ENCODE results near the gene HIVEP1. TPM values are rescaled to one million over a fixed set of nuclear protein-coding genes. Genes with fewer than 3 reads are reported as not detected.

HIVEP1 gene
- total RNA-seq, 1 experiment from 2014 or later: 11.1 TPM

- Histone ChIP-seq H3K36me3 (no peaks in the 10 kb centered on the region; the same call in 1 of the 2 replicates), H3K4me3 (no peak overlapping the region), H3K27ac (no peak overlapping the region), H3K4me1 (no peaks in the 10 kb centered on the region), H3K9me3 (replicated peaks) (no peaks in the 10 kb centered on the region), H3K27me3 (no peaks in the 10 kb centered on the region)
- no peak for DNase-seq
These were observed 10.4 kb downstream of the HIVEP1 start for GRCh38 chr6:12022481-12022880.

DNA sequence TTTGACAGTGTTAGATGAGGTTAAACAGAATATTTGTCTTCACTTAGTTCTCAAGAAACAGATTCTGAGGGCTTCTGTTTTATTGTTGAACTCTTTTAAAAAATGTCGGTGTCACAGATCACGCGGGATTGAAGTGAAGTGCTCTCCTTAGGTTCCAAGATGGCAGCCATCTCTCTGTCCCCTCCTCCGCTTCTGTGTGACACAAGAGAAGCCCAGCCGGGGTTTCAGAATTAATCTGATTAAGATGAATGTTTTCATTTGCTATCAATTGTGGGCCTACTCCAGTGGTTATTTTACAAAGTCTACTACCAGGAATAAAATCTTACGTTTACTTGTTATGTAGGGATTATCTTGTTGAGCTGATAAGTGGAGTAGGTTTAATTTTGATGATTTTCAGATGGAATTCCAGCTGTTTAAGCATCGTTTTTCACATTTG, 10.9 kb downstream of the HIVEP1 start:
- H3K4me1 ChIP-seq: no peaks in the 10 kb centered on the region
- no peak overlapping the region for H3K4me3 ChIP-seq
- H3K9me3 ChIP-seq (replicated peaks): no peaks in the 10 kb centered on the region
- H3K27me3 ChIP-seq: no peaks in the 10 kb centered on the region
- peaks cover 2% of the 10 kb centered on the region; the same call in 1 of the 2 replicates for H3K36me3 ChIP-seq
- no peak for DNase-seq
- H3K27ac ChIP-seq: no peak overlapping the region

GRCh38 chr6:12024216-12024615, 12.1 kb downstream of the HIVEP1 start:
- no peak overlapping the region for H3K27ac ChIP-seq
- DNase-seq: no peak
- no peak overlapping the region for H3K4me3 ChIP-seq
- H3K36me3 ChIP-seq: peaks cover 2% of the 10 kb centered on the region; the same call in 1 of the 2 replicates
- H3K9me3 ChIP-seq (replicated peaks): no peaks in the 10 kb centered on the region
- no peaks in the 10 kb centered on the region for H3K27me3 ChIP-seq
- H3K4me1 ChIP-seq: no peaks in the 10 kb centered on the region

- no peaks in the 10 kb centered on the region for H3K4me1 ChIP-seq
- H3K27me3 ChIP-seq: no peaks in the 10 kb centered on the region
- H3K9me3 ChIP-seq (replicated peaks): no peaks in the 10 kb centered on the region
- no peak overlapping the region for H3K4me3 ChIP-seq
- no peak overlapping the region for H3K27ac ChIP-seq
- peaks cover 2% of the 10 kb centered on the region; the same call in 1 of the 2 replicates for H3K36me3 ChIP-seq
- no peak for DNase-seq
These were observed 12.8 kb downstream of the HIVEP1 start for GRCh38 chr6:12024699-12025434.

GRCh38 chr6:12026120-12026519, 14.0 kb downstream of the HIVEP1 start:
- DNase-seq: no peak
- no peak overlapping the region for H3K27ac ChIP-seq
- H3K27me3 ChIP-seq: no peaks in the 10 kb centered on the region
- H3K36me3 ChIP-seq: peaks cover 6% of the 10 kb centered on the region; the same call in 1 of the 2 replicates
- H3K4me1 ChIP-seq: no peaks in the 10 kb centered on the region
- no peaks in the 10 kb centered on the region for H3K9me3 ChIP-seq (replicated peaks)
- no peak overlapping the region for H3K4me3 ChIP-seq

GRCh38 chr6:12026833-12027232, 14.7 kb downstream of the HIVEP1 start:
- Histone ChIP-seq H3K4me1 (no peaks in the 10 kb centered on the region), H3K4me3 (no peak overlapping the region), H3K36me3 (peaks cover 6% of the 10 kb centered on the region; the same call in 1 of the 2 replicates), H3K27ac (no peak overlapping the region), H3K27me3 (no peaks in the 10 kb centered on the region), H3K9me3 (replicated peaks) (no peaks in the 10 kb centered on the region)
- no peak for DNase-seq

DNA sequence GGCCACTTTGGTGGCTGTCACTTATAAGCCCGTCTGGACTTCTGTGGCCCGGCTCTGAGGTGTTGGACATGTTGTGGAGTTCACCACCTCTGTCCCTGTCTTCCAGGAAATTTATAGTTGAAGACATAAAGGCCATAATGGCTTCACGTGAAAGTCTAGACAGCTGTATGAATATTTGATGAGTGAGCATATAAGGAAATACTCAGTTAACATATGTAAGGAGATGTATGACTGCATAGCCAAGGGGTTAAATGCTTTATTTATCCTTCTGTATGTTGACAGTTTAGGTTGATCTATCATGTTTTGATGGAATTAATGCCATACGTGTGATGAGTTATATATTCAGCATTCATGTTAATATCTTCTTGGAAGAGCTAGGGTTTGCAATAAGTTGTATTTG, 16.1 kb downstream of the HIVEP1 start:
- DNase-seq: no peak
- H3K27me3 ChIP-seq: no peaks in the 10 kb centered on the region
- peaks cover 6% of the 10 kb centered on the region; the same call in 1 of the 2 replicates for H3K36me3 ChIP-seq
- no peak overlapping the region for H3K4me3 ChIP-seq
- H3K4me1 ChIP-seq: no peaks in the 10 kb centered on the region
- no peaks in the 10 kb centered on the region for H3K9me3 ChIP-seq (replicated peaks)
- H3K27ac ChIP-seq: no peak overlapping the region

DNA sequence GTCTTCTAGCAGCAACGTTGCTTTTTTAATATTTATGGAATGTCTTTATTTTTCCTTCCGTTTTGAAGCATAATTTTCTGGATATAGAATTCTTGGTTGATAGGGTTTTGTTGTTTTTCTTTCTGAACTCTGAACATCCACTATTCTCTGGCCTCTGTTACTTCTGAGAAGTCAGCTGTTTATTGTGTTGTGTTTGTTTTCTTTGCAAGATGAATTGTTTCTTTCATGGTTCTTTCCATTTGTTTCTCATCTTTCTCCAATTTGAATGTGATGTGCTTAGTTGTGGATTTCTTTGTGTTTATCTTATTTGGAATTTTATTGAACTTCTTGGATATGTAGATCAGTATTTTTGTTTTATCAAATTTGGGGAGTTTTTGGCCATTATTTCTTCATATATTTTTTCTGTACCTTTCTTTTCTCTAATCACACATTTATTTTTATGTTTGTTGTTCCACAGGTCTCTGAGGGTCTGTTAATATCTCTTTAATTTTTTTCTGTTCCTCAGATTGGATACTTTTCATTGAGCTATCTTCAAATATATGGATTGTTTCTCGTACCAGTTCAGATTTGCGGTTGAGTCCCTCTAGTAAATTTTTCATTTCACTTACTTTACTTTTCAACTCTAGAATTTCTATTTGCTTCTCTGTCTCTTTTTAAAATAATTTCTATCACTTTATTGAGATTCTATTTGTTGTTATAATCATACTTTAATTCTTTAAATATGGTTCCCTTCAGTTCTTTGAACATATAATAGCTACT, 18.0 kb downstream of the HIVEP1 start:
- no peaks in the 10 kb centered on the region for H3K27me3 ChIP-seq
- peaks cover 6% of the 10 kb centered on the region; the same call in 1 of the 2 replicates for H3K36me3 ChIP-seq
- no peak overlapping the region for H3K4me3 ChIP-seq
- H3K4me1 ChIP-seq: no peaks in the 10 kb centered on the region
- H3K27ac ChIP-seq: no peak overlapping the region
- H3K9me3 ChIP-seq (replicated peaks): no peaks in the 10 kb centered on the region
- DNase-seq: no peak

- Histone ChIP-seq H3K27me3 (no peaks in the 10 kb centered on the region), H3K4me3 (no peak overlapping the region), H3K36me3 (peaks cover 6% of the 10 kb centered on the region; the same call in 1 of the 2 replicates), H3K4me1 (no peaks in the 10 kb centered on the region), H3K27ac (no peak overlapping the region), H3K9me3 (replicated peaks) (no peaks in the 10 kb centered on the region)
- DNase-seq: no peak
These were observed 19.0 kb downstream of the HIVEP1 start for GRCh38 chr6:12030993-12031550.

GRCh38 chr6:12032783-12033573, 20.9 kb downstream of the HIVEP1 start:
- no peaks in the 10 kb centered on the region for H3K4me1 ChIP-seq
- peaks cover 4% of the 10 kb centered on the region; the same call in 1 of the 2 replicates for H3K36me3 ChIP-seq
- H3K4me3 ChIP-seq: no peak overlapping the region
- H3K27me3 ChIP-seq: no peaks in the 10 kb centered on the region
- H3K27ac ChIP-seq: no peak overlapping the region
- DNase-seq: no peak
- H3K9me3 ChIP-seq (replicated peaks): no peaks in the 10 kb centered on the region

DNA sequence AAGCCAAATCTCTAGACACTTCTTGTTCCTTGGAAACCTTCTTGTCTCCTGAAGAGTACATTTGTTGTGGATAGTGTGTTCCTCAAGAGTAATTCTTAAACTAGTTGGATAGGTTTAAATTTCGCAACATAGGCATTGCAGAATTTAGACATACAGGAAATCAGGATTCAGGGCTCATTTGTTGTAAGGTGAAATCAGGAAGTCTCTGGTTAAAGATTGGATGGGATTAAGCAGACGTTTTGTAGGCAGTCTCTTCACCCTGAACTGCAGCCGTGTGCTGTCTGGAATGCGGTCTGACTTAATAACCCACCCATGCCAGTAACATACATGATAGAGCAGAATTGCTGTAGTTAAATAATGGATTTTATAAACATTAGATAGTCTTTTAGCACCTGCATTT, 21.7 kb downstream of the HIVEP1 start:
- peaks cover 4% of the 10 kb centered on the region; the same call in 1 of the 2 replicates for H3K36me3 ChIP-seq
- H3K4me3 ChIP-seq: no peak overlapping the region
- H3K9me3 ChIP-seq (replicated peaks): no peaks in the 10 kb centered on the region
- DNase-seq: no peak
- H3K27me3 ChIP-seq: no peaks in the 10 kb centered on the region
- H3K4me1 ChIP-seq: no peaks in the 10 kb centered on the region
- no peak overlapping the region for H3K27ac ChIP-seq

DNA sequence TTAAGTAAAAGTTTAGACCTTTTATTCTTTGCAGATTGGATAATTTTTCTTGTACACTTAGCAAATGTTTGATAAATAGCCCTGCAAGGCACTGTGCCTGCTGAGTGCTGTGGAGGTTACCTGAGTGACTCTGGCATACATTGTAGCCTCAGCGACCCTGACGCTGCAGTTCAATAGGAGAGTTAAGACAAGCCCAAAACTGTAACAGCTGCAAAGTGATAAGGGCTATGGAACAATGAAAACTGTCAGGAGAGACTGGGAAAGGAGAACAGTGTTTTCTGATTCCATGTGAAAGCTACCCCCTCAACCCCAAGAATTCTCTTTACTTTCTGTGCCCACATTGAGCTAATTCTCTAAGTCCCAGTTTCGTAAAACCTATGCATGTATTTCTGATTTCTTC, 22.2 kb downstream of the HIVEP1 start:
- Histone ChIP-seq H3K4me1 (no peaks in the 10 kb centered on the region), H3K27ac (no peak overlapping the region), H3K27me3 (no peaks in the 10 kb centered on the region), H3K36me3 (peaks cover 4% of the 10 kb centered on the region; the same call in 1 of the 2 replicates), H3K9me3 (replicated peaks) (no peaks in the 10 kb centered on the region), H3K4me3 (no peak overlapping the region)
- peak in 1 of 2 experiments; percentile 24 for DNase-seq

DNA sequence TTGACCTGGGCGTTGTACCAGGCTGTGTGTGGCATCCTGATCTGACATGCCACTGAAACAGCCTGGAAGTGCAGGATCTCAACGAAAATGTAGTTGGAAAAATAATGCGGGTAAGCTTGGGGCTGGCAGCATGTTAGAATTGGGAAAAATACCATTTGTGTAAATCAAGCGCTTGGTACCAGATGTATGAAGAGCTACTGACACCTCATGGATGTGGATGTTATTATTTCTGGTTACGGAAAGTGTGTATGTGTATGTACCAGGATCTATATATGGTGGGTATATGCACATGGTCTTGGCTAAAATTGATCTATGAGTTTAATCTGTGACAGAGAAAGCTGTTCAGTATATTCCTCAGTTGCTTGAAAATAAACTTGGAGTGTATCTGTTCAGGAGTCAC, 22.7 kb downstream of the HIVEP1 start:
- no peak overlapping the region for H3K27ac ChIP-seq

DNA sequence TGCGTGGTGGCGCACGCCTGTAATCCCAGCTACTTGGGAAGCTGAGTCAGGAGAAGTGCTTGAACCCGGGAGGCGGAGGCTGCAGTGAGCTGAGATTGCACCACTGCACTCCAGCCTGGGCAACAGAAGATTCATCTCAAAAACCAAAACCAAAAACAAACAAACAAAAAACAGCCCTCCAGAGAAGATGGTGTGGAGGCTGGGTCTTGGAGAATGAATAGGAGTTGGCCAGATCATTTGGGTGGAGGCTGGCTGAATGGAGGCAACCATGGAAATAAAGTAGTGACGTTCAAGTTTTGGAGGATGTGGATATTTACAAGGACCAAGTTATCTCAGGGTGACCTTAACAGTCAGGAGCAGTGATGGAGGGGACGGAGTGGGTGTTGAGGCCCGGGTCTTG, 24.7 kb downstream of the HIVEP1 start:
- H3K9me3 ChIP-seq (replicated peaks): no peaks in the 10 kb centered on the region
- DNase-seq: no peak
- no peak overlapping the region for H3K27ac ChIP-seq
- no peaks in the 10 kb centered on the region for H3K4me1 ChIP-seq
- H3K27me3 ChIP-seq: no peaks in the 10 kb centered on the region
- H3K4me3 ChIP-seq: no peak overlapping the region
- no peaks in the 10 kb centered on the region for H3K36me3 ChIP-seq

More for the DNA sequence above, 22.7 kb downstream of the HIVEP1 start:
- no peak overlapping the region for H3K4me3 ChIP-seq
- no peaks in the 10 kb centered on the region for H3K9me3 ChIP-seq (replicated peaks)
- no peaks in the 10 kb centered on the region for H3K4me1 ChIP-seq
- no peak for DNase-seq
- H3K36me3 ChIP-seq: peaks cover 4% of the 10 kb centered on the region; the same call in 1 of the 2 replicates
- no peaks in the 10 kb centered on the region for H3K27me3 ChIP-seq
